GM12878 (cell line): ENCODE results near the gene MAN1B1. TPM values are rescaled to one million over a fixed set of nuclear protein-coding genes. Genes with fewer than 3 reads are reported as not detected.

Source experiments
- BMI1 ChIP-seq: fragments of 450-650 bp; IDR thresholded peaks from 2 replicates; pipeline ENCODE4 v1.6.1; 2016; ENCODE audit warnings: mild to moderate bottlenecking, moderate library complexity, borderline replicate concordance
- CEBPB ChIP-seq, 2 experiments: fragments of 150-350 bp in 1 of 2; IDR thresholded peaks; 2 replicates each; pipeline ENCODE4 v1.6.1; 2012 to 2014; ENCODE audit warnings: low read depth in 2 of 2, low read length in 2 of 2, borderline replicate concordance in 1 of 2, inconsistent platforms in 1 of 2
- HDGF ChIP-seq: fragments of 450-650 bp; IDR thresholded peaks from 2 replicates; pipeline ENCODE4 v1.6.1; 2016; ENCODE audit warnings: antibody characterized with exemption
- NBN ChIP-seq: fragments of 450-650 bp; IDR thresholded peaks from 2 replicates; pipeline ENCODE4 v1.6.1; 2016
- REST ChIP-seq: IDR thresholded peaks from 2 replicates; pipeline ENCODE4 v1.6.1; 2012; ENCODE audit warnings: mild to moderate bottlenecking, low read depth, low read length
- SKIL ChIP-seq: fragments of 450-650 bp; IDR thresholded peaks from 2 replicates; pipeline ENCODE4 v1.6.1; 2017; ENCODE audit warnings: mild to moderate bottlenecking, low read depth, inconsistent platforms; ENCODE audit not compliant: poor library complexity, severe bottlenecking
- USF1 ChIP-seq: IDR thresholded peaks from 2 replicates; pipeline ENCODE4 v1.6.1; 2011; ENCODE audit warnings: borderline replicate concordance, low read depth, mild to moderate bottlenecking, moderate library complexity, mixed read lengths, low read length; ENCODE audit not compliant: insufficient read depth; ENCODE audit errors: extremely low read length
- YBX1 ChIP-seq: fragments of 450-650 bp; IDR thresholded peaks from 2 replicates; pipeline ENCODE4 v1.6.1; 2016; ENCODE audit warnings: antibody characterized with exemption
- ZNF592 ChIP-seq: fragments of 450-650 bp; IDR thresholded peaks from 2 replicates; pipeline ENCODE4 v1.6.1; 2017; ENCODE audit warnings: mild to moderate bottlenecking, moderate library complexity
- polyA plus RNA-seq, 11 experiments: library from polyadenylated mRNA; depleted of rRNA in 4 of 11; unstranded in 6 of 11; stranded (reverse) in 5 of 11; fragments of >200 nt; fragmentation: Nextera tagmentation in 4 of 11; fragmentation: Illumina TruSeq in 1 of 11; extraction: Ambion mirVana in 4 of 11; extraction: Trizol in 1 of 11; gene quantifications; 1 replicate in 1 of 11; 2 replicates in 10 of 11; pipeline versions ENCODE4 v1.2.1 to v1.2.3, GENCODE V29; 2011 to 2016; ENCODE audit warnings: inconsistent platforms in 2 of 11, missing spikeins in 2 of 11, low read depth in 1 of 11
- total RNA-seq, 4 experiments: library from RNA; depleted of rRNA in 3 of 4; stranded (reverse); fragments of >200 nt in 3 of 4; fragmentation: Illumina TruSeq in 1 of 4; extraction: Trizol in 1 of 4; gene quantifications; 2 replicates each; pipeline versions ENCODE4 v1.2.1 to v1.2.3, GENCODE V29; 2013 to 2021

MAN1B1 gene
- total and polyA plus RNA-seq, 10 of the 15 experiments (the other 5 are each of a cell fraction or from before 2014, with no cell fraction given), result 0.71 to 34.1 (median 22.7) TPM

- TF ChIP-seq CEBPB (IDR thresholded peaks at IDR 0.05; ENCODE audit: borderline replicate concordance in 1 of 2, low read depth in 2 of 2, low read length in 2 of 2) (no peak), SKIL (no peak), ZNF592 (no peak), BMI1 (no peak), HDGF (no peak), USF1 (no peak), NBN (no peak), REST (no peak), YBX1 (no peak)
These were observed 2.6 kb downstream of the MAN1B1 start (continued) for GRCh38 chr9:137089232-137089947.
